ENCODE measurements around the gene MAK. TPM values are rescaled to one million over a fixed set of nuclear protein-coding genes. Genes with fewer than 3 reads are reported as not detected.
"Not testable (repeated sequence)": the region's sequence is repeated elsewhere in the genome, so short reads cannot be mapped to it uniquely, and the experiment has no call there.

MAK gene, protein sequence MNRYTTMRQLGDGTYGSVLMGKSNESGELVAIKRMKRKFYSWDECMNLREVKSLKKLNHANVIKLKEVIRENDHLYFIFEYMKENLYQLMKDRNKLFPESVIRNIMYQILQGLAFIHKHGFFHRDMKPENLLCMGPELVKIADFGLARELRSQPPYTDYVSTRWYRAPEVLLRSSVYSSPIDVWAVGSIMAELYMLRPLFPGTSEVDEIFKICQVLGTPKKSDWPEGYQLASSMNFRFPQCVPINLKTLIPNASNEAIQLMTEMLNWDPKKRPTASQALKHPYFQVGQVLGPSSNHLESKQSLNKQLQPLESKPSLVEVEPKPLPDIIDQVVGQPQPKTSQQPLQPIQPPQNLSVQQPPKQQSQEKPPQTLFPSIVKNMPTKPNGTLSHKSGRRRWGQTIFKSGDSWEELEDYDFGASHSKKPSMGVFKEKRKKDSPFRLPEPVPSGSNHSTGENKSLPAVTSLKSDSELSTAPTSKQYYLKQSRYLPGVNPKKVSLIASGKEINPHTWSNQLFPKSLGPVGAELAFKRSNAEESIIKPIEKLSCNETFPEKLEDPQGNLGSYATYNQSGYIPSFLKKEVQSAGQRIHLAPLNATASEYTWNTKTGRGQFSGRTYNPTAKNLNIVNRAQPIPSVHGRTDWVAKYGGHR
- 1 to 10 TPM; 5.3 to 9.4 TPM for total RNA-seq
- 21.2 TPM for polyA plus RNA-seq (ENCODE audit: insufficient read depth, low read depth, low replicate concordance)
- long read RNA-seq, donor 1 = 0 reads
- long read RNA-seq, donor 2 = 0 reads

DNA sequence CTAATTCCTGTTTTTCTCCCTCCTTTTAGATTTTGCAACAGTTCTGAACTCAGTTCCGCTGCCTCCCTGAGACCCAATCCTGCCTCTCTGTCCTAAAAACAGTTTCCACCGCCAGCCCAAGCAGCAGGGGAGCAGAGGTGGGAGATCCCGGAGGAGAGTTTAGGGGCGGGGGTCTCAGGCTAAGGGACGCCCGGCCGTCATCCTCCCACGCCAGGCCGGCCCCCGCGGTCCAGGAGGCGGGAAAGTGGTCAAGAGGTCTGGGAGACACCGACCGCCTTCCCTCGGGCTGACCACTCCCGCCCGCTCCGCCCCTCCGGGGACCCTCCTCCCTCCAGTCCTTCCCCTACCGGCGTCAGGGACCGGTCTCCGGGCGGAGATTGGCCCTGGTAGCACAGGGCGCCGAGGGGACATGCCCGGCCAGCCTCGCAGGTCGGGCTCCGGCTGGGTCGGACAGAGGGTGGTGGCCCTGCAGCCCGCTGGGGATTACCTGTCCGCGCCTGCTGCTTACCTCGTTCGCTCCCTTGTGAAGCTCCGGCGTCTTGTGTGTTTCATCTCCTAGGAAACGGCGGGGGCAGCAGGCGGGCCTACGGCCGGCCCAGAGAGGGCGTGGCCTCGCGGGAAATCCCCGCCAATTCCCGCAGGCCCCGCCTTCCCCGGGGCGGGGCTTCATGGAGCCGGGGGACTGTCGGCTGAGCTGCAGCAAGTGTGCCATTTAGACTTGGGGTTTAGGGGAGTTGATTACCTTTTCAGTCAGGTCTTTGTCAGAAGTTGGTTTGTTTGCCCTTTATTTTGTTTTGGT, at the start of gene MAK:
Gene MAK, minus strand, starts transcription at position 545 of the 799 bp plus-strand sequence. CDS start 7,891 bp downstream, outside the sequence.
- WGBS, 2 donors = 0% methylated on average over 18 to 53 of the region's 53 CpGs

DNA sequence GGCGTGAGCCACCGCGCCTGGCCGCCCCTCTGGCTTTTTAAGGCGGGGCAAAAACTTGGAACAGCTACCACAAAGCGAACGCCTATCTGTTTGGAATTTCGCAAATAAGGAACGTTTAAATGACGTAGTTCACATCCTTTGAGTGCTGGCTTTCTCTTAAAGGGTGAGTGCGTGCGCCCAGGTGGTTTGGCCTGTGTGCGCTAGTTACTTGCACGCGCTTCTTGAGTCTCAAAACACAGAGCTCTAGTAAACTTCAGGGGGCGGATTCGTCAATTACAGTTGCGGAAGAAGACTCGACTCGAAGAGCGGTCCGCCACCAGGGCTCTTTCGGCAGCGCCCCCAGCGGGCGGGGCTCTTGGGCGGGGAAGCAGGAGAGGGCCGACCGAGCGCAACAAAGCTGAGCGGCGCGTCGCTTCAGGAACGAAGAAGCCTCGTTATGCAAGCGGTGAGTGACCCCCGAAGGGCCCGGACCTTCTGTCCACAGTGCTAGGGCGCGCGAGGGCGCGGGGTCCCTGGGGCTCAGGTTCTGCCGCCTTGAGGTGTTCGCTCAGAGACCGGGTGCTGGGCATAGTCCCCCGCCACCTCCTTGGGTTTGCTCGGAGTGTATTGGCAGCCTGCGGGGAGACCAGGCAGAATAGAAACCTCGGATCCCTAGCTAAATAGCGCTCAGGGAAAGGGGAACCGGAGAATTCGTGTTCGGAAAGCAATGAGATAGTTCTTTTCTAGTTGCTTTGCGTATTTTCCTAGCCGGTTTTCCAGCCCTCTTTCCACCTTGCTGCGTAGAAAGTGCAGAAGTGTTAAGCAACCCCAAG, 48.6 kb upstream of the MAK start, which contains the start of gene SYCP2L:
Gene SYCP2L, plus strand, starts transcription at position 362 of the 812 bp plus-strand sequence. Its CDS starts 75 bp downstream, at position 437.
- H3K4me3 ChIP-seq = peak within 1 kb of the TSS; percentile 47 to 62
- WGBS, 2 donors = 6% methylated on average over 21 to 58 of the region's 58 CpGs
- peak; percentile 58 for DNase-seq
- H3K36me3 ChIP-seq (ENCODE audit: low read depth, missing control alignments) = no peaks in the 10 kb centered on the region
- intact Hi-C loops (cut with DNase I; ENCODE audit: low total_unique reads) = no loop called here
- TF ChIP-seq, protein P1, sequence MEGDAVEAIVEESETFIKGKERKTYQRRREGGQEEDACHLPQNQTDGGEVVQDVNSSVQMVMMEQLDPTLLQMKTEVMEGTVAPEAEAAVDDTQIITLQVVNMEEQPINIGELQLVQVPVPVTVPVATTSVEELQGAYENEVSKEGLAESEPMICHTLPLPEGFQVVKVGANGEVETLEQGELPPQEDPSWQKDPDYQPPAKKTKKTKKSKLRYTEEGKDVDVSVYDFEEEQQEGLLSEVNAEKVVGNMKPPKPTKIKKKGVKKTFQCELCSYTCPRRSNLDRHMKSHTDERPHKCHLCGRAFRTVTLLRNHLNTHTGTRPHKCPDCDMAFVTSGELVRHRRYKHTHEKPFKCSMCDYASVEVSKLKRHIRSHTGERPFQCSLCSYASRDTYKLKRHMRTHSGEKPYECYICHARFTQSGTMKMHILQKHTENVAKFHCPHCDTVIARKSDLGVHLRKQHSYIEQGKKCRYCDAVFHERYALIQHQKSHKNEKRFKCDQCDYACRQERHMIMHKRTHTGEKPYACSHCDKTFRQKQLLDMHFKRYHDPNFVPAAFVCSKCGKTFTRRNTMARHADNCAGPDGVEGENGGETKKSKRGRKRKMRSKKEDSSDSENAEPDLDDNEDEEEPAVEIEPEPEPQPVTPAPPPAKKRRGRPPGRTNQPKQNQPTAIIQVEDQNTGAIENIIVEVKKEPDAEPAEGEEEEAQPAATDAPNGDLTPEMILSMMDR (IDR thresholded peaks at IDR 0.05) = peak in 1 of 3 experiments; percentile 13
- no peak for TF ChIP-seq POLR2A (IDR thresholded peaks at IDR 0.05)
- no peaks in the 10 kb centered on the region for H3K27me3 ChIP-seq
- H3K9me3 ChIP-seq = no peaks in the 10 kb centered on the region
- H3K27ac ChIP-seq = no peak within 1 kb of the TSS
- peaks cover 8% of the 10 kb centered on the region for H3K4me1 ChIP-seq

More for the DNA sequence above, at the start of gene MAK:
- H3K4me1 ChIP-seq = no peaks in the 10 kb centered on the region
- peak within 1 kb of the TSS; percentile 69 to 74 for H3K4me3 ChIP-seq
- no peaks in the 10 kb centered on the region for H3K27me3 ChIP-seq
- no peaks in the 10 kb centered on the region for H3K9me3 ChIP-seq
- DNase-seq = peak; percentile 91
- H3K36me3 ChIP-seq (ENCODE audit: low read depth, missing control alignments) = no peaks in the 10 kb centered on the region
- TF ChIP-seq, protein P1 (IDR thresholded peaks at IDR 0.05) = no peak
- H3K27ac ChIP-seq = peak within 1 kb of the TSS; percentile 5 to 43
- intact Hi-C loops (cut with DNase I; ENCODE audit: low total_unique reads) = no loop called here

DNA sequence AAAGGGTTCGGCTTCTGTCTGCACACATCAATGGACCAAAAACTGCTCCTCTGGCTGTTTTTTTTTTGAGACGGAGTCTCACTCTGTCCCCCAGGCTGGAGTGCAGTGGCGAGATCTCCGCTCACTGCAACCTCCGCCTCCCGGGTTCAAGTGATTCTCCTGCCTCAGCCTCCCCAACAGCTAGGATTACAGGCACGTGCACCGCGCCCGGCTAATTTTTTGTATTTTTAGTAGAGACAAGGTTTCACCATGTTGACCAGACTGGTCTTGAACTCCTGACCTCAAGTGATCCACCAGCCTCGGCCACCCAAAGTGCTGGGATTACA, 48.0 kb upstream of the MAK start:
- H3K27me3 ChIP-seq; H3K4me1 ChIP-seq; DNase-seq; H3K27ac ChIP-seq; H3K9me3 ChIP-seq; H3K36me3 ChIP-seq (ENCODE audit: low read depth, missing control alignments); intact Hi-C loops (cut with DNase I; ENCODE audit: low total_unique reads): not testable (repeated sequence)
- H3K4me3 ChIP-seq = peak overlapping the region; percentile 47 to 62
- WGBS, 2 donors = 19 to 22% methylated on average over 7 to 11 of the region's 11 CpGs

DNA sequence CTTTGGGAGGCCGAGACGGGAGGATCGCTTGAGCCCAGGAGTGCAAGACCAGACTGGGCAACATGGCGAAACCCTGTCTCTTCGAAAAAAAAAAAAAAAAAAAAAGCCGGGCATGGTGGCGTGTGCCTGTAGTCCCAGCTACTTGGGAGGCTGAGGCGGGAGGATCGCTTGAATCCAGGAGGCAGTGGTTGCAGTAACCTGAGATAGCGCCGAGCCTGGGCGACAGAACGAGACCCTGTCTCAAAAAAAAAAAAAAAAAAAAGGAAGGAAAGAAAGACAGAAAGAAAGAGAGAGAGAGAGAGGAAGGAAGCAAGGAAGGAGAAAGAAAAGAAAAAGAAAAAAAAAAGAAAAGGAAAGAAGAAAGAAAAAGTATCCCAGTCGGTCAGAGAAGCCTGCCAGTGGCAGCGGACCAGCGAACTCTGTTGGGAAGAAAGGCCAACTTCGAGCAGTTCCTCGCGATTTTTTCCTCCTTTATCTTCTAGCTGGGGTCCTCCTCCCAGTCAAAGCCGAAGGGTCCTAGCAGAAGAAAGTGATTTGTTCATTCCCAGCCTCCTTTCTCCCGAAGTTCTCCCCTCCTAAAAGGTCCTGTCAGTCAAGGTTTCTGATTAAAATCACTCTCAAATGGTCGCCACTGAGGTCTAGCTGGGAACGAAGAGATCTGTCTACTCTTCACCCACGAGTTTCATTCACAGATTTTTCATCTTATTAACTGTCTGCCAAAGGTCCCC, 46.1 kb upstream of the MAK start:
- H3K36me3 ChIP-seq (ENCODE audit: low read depth, missing control alignments) = no peaks in the 10 kb centered on the region
- H3K27ac ChIP-seq = no peak overlapping the region
- H3K4me1 ChIP-seq = peaks cover 8% of the 10 kb centered on the region
- intact Hi-C loops (cut with DNase I; ENCODE audit: low total_unique reads) = no loop called here
- no peaks in the 10 kb centered on the region for H3K27me3 ChIP-seq
- DNase-seq = no peak
- TF ChIP-seq, protein P1 (IDR thresholded peaks at IDR 0.05) = no peak
- no peak for TF ChIP-seq POLR2A (IDR thresholded peaks at IDR 0.05)
- 18 to 22% methylated on average over 23 to 24 of the region's 24 CpGs for WGBS, 2 donors
- H3K9me3 ChIP-seq = no peaks in the 10 kb centered on the region
- H3K4me3 ChIP-seq = peak overlapping the region in 1 of 2 donors; percentile 38

All from testis (tissue), 5 donors.